ENCODE data around the gene GUCY1A1.

DNA sequence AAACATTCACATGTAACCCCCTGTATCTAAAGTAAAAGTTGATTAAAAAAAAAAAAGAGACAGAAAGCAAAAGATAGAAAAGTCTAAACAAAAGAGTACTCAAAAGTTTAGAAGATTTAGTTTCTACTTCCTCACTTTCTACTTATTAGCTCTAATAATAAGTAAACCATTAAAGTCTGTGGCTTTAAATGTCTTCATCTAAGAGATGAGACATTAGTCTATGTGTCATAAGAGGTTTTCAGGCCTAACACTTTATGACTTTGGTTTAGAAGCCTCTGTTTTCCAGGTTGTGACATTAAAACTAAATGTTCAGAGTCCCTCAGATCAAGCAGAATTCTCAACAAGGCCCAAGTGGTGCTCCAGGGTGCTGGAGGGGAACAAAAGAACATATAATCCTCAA, 42.2 kb upstream of the GUCY1A1 start:
- TF ChIP-seq POLR2A (IDR thresholded peaks at IDR 0.05; ENCODE audit: low read depth, low read length) (no peak), POLR2AphosphoS5 (IDR thresholded peaks at IDR 0.05; ENCODE audit: low read depth, low read length) (no peak), TAF1 (IDR thresholded peaks at IDR 0.05; ENCODE audit: borderline replicate concordance, low read depth, low read length) (no peak)

Data from GM12892 (cell line).